Transverse colon (tissue), 4 donors: ENCODE results near the gene GRHPR. TPM values are rescaled to one million over a fixed set of nuclear protein-coding genes. Genes with fewer than 3 reads are reported as not detected.

Source experiments
- DNase-seq: peaks from one replicate; pipeline ENCODE4 v3.0.0-alpha.2; 2019
- H3K27ac ChIP-seq, 4 donors: fragments of 200-600 bp; sonication (generic); 2 replicates each; pipeline ENCODE4 v1.5.1; 2016 to 2018; ENCODE audit warnings: inconsistent platforms in 4 of 4
- H3K27me3 ChIP-seq: fragments of 200-600 bp; sonication (generic); 2 replicates; pipeline ENCODE4 v1.5.1; 2017; ENCODE audit warnings: inconsistent platforms
- H3K36me3 ChIP-seq, 4 donors: fragments of 200-600 bp; sonication (generic); 2 replicates each; pipeline ENCODE4 v1.5.1; 2017 to 2019; ENCODE audit warnings: inconsistent platforms in 4 of 4
- H3K4me1 ChIP-seq, 4 donors: fragments of 200-600 bp; sonication (generic); 2 replicates each; pipeline ENCODE4 v1.5.1; 2017 to 2020; ENCODE audit warnings: inconsistent platforms in 4 of 4
- H3K4me3 ChIP-seq, 4 donors: fragments of 200-600 bp; sonication (generic); 1 replicate in 1 of 4; 2 replicates in 3 of 4; pipeline versions ENCODE4 v1.5.1 to v1.6.1; 2017 to 2019; ENCODE audit warnings: inconsistent platforms in 4 of 4
- H3K9me3 ChIP-seq, 2 donors: fragments of 200-600 bp; sonication (generic); 2 replicates each; pipeline ENCODE4 v1.5.1; 2017 to 2019; ENCODE audit warnings: inconsistent platforms in 2 of 2
- CTCF ChIP-seq, 5 experiments: fragments of 200-600 bp in 3 of 5; fragments of 450-650 bp in 2 of 5; sonication (generic) in 3 of 5; IDR thresholded peaks; 1 replicate in 2 of 5; 2 replicates in 3 of 5; pipeline ENCODE4 v1.5.1; 2016 to 2017; ENCODE audit warnings: antibody characterized with exemption in 5 of 5, inconsistent platforms in 3 of 5, mild to moderate bottlenecking in 2 of 5, moderate library complexity in 1 of 5
- EP300 ChIP-seq: sonication (generic); formaldehyde crosslinking; IDR thresholded peaks from one replicate; pipeline ENCODE4 v1.6.1; 2017; ENCODE audit warnings: antibody characterized with exemption, low read depth
- POLR2A ChIP-seq: fragments of 450-650 bp; IDR thresholded peaks from one replicate; pipeline ENCODE4 v1.6.1; 2016; ENCODE audit warnings: antibody characterized with exemption, mild to moderate bottlenecking, moderate library complexity
- POLR2AphosphoS5 ChIP-seq, 3 donors: sonication (generic); formaldehyde crosslinking; IDR thresholded peaks; one replicate each; pipeline ENCODE4 v1.6.1; 2016; ENCODE audit warnings: antibody characterized with exemption in 3 of 3
- WGBS, 2 donors: methylation state at CpG; one replicate each; pipeline ENCODE4 v1.1.5; 2018; ENCODE audit warnings: low coverage in 1 of 2; 5-methylcytosine and 5-hydroxymethylcytosine counted together
- in situ Hi-C, 4 donors: fragments of 200-750 bp; cut with MboI; loops; one replicate each; pipeline versions ENCODE4 v1.15.0 to v1.15.1; 2017; ENCODE audit warnings: low sequenced_read_pairs in 3 of 4, low pct_ligation_motif_present in 1 of 4, low pct_unique_long_range_greater_than_20kb in 1 of 4
- intact Hi-C: fragments of 100-400 bp; cut with DNase I; formaldehyde crosslinking; loops from one replicate; pipeline ENCODE4 v1.15.1; 2023; ENCODE audit warnings: low total_unique reads
- total RNA-seq, 4 donors: library from RNA; depleted of rRNA; stranded (reverse); fragments of >200 nt; gene quantifications; one replicate each; pipeline ENCODE4 v1.1.0, GENCODE V29; 2016

Gene GRHPR
- total RNA-seq, 4 donors from 2014 or later = 48.6 to 131 (median 104) TPM

- intact Hi-C loops (no loop called here), in situ Hi-C loops (no loop called here)
- 75 to 96% methylated on average over 8 to 12 of the region's 12 CpGs for WGBS, 2 donors
- Histone ChIP-seq H3K4me1 (no peaks in the 10 kb centered on the region), H3K27me3 (no peaks in the 10 kb centered on the region), H3K27ac (no peak overlapping the region), H3K9me3 (no peaks in the 10 kb centered on the region), H3K36me3 (no peaks in the 10 kb centered on the region), H3K4me3 (no peak overlapping the region)
- DNase-seq = no peak
- TF ChIP-seq CTCF (IDR thresholded peaks at IDR 0.05) = no peak
- no peak for TF ChIP-seq POLR2A
- no peak for TF ChIP-seq EP300
- TF ChIP-seq POLR2AphosphoS5 (IDR thresholded peaks at IDR 0.05) = no peak
Measured at GRCh38 chr9:37383876-37384746, 38.4 kb upstream of the GRHPR start.

- Histone ChIP-seq H3K36me3 (no peaks in the 10 kb centered on the region), H3K4me3 (no peak overlapping the region), H3K9me3 (no peaks in the 10 kb centered on the region), H3K27ac (no peak overlapping the region), H3K27me3 (no peaks in the 10 kb centered on the region), H3K4me1 (no peaks in the 10 kb centered on the region)
- WGBS, 2 donors = 70 to 100% methylated on average over 1 to 6 of the region's 6 CpGs
- DNase-seq = no peak
- in situ Hi-C loops (no loop called here), intact Hi-C loops (no loop called here)
- no peak for TF ChIP-seq EP300
- no peak for TF ChIP-seq POLR2AphosphoS5 (IDR thresholded peaks at IDR 0.05)
- no peak for TF ChIP-seq POLR2A
- no peak for TF ChIP-seq CTCF (IDR thresholded peaks at IDR 0.05)
Measured at GRCh38 chr9:37385286-37385685, 37.2 kb upstream of the GRHPR start.

- 78 to 81% methylated on average over 5 to 10 of the region's 10 CpGs for WGBS, 2 donors
- Histone ChIP-seq H3K27me3 (no peaks in the 10 kb centered on the region), H3K4me3 (no peak overlapping the region), H3K27ac (no peak overlapping the region), H3K9me3 (no peaks in the 10 kb centered on the region), H3K4me1 (no peaks in the 10 kb centered on the region), H3K36me3 (no peaks in the 10 kb centered on the region)
- no peak for TF ChIP-seq EP300
- no peak for TF ChIP-seq POLR2AphosphoS5 (IDR thresholded peaks at IDR 0.05)
- TF ChIP-seq CTCF (IDR thresholded peaks at IDR 0.05) = no peak
- no peak for TF ChIP-seq POLR2A
- in situ Hi-C loops = no loop called here
- intact Hi-C loops = no loop called here
- no peak for DNase-seq
Measured at GRCh38 chr9:37386988-37387387, 35.5 kb upstream of the GRHPR start.

- intact Hi-C loops (no loop called here), in situ Hi-C loops (no loop called here)
- no peaks in the 10 kb centered on the region for H3K4me1 ChIP-seq
Measured at GRCh38 chr9:37390759-37391158, 31.7 kb upstream of the GRHPR start.

More at GRCh38 chr9:37390759-37391158, 31.7 kb upstream of the GRHPR start:
- H3K27ac ChIP-seq = no peak overlapping the region
- no peak overlapping the region for H3K4me3 ChIP-seq
- H3K36me3 ChIP-seq = no peaks in the 10 kb centered on the region
- no peaks in the 10 kb centered on the region for H3K27me3 ChIP-seq
- H3K9me3 ChIP-seq = no peaks in the 10 kb centered on the region
- TF ChIP-seq EP300 (no peak), CTCF (IDR thresholded peaks at IDR 0.05) (peak; percentile 37 to 54 (median 39))
- WGBS, 2 donors = 27 to 28% methylated on average over 6 to 7 of the region's 7 CpGs
- DNase-seq = peak; percentile 77
